Measurements from ENCODE around the gene HK1.
"Not testable (repeated sequence)": the region's sequence is repeated elsewhere in the genome, so short reads cannot be mapped to it uniquely, and the experiment has no call there.

HK1 gene

DNA sequence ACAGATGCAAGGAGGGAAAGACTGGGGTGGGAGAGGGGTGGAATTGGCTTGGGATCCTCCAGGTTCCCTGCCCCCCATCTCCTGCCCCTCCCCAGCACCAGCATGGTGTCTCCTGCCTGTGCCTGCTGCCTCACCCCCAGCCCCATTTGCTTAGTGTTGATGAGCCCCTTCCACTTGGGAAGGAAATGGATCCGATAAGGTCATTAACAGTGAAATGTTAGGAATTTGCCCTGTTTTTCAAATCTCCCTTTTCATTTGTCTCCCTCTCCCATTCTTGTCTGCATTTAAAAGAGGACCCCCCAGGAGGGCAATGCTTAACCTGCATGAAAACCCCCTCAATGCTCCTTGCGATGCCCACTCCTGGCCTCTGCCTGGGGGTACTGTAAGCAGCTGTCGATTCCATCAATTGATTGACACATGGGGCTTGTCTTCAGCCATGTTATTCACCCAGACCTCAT is 51.5 kb downstream of the HK1 start:
- no peak for DNase-seq

DNA sequence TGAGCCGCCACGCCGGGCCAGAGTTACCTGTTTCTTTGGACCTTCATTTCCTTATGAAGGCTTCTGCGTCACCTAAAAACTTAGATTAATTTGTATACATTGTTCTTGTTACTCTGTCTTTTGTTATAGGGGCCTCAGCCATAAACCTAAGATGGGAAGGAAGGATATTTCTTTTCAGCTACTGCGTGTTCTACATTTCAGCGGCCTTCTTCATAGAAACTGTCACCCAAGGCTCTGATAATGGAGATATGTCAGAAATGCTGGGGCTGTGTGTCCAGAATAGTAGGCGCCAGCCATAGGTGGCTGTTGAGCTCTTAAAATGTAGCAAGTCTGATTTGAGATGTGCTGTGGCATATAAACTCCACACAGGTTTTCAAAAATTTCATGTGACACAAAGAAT is 52.9 kb downstream of the HK1 start:
- DNase-seq: no peak

DNA sequence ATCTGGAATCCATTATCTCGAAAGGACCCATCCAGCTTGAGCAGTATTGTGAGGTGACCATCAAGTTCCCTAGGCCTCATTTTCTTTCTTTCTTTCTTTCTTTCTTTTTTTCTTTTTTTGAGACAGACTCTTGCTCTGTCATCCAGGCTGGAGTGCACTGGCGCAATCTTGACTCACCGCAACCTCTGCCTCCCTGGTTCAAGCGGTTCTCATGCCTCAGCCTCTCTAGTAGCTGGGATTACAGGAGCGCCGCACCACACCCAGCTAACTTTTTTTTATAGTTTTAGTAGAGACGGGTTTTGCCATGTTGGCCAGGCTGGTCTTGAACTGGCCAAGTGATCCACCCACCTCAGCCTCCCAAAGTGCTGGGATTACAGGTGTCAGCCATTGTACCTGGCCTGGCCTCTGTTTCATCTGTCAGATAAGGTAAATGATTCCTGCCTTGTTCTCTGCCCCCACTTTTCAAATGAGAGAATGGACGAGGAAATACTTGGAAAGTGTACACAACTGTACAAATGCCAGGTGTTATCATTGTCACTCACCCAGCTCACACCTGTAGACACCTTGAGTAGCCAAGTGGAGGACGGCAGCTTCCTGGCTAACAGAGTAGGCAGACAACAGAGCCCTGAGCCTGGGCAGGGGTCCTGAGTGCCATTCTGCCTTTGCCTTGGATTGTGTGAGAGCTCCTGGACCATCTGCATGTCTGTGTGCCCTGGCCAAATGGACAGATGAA is 54.1 kb downstream of the HK1 start:
- DNase-seq: no peak

DNA sequence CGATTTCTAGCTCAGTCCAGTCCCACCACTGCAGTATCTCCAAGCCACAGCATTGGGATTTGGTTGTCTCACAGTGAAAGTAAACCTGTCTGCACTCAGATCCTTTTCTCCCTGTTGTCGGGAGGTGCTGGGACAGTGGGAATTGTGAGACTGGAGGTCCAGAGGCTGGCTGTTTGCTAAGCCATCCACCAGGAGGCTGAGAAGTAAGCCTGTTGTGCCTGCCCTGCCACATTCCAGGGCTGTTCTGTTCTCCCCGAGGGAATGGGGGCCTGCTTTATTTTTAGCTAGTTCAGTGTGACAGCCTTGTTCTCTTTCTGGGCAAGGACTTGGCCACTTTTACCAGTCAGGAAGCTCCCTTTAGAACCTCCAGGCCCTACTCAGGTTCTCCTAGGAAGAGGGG is 54.9 kb downstream of the HK1 start:
- DNase-seq: no peak

DNA sequence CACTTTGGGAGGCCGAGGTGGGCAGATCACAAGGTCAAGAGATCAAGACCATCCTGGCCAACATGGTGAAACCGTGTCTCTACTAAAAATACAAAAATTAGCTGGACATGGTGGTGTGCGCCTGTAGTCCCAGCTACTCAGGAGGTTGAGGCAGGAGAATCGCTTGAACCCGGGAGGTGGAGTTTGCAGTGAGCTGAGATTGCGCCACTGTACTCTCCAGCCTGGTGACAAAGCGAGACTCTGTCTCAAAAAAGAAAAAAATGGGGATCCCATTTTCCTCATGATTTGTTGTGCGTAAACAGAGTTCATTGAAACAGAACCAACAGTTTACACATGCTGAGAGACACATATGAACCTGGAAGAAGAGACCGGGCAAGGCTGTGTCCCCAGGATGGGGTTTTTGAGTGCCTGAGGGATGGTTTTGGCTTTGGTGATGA is 55.6 kb downstream of the HK1 start:
- not testable (repeated sequence) for DNase-seq

DNA sequence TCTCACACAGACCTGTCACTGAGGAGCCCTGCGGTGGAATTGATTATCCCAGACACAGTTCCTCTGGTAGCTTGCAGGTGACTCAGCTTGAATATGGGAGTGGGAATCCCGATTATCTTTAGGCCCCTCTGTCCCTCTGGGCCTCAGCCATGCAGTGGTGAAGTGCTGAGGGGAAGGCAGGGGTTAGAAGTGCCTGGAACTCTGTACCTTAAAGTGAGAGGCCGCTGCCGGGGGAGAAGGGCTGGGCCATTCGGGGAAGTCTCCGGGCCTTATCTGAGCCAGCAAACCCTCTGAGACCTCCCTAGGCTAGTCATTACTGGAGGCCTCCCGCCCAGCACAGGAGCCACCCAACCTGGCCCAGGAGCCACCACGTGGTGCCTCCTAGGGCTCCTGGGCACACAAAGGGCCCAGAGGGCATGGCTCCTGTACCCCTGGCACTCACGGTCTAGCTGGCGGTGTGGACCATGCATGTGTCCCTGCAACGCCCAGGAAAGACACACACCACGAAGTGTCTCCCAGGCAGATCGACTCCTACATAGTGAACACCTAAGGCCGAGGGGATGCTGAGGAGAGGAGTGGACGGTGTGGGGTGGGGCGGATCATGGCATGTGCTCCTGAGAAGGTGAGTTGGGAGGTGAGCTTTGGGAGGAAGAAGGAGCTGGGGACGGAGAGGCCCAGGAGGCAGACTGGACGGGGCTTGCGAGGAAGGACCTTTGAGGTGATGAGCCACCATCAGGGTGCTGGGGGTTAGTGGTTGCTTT is 56.2 kb downstream of the HK1 start:
- DNase-seq: no peak

DNA sequence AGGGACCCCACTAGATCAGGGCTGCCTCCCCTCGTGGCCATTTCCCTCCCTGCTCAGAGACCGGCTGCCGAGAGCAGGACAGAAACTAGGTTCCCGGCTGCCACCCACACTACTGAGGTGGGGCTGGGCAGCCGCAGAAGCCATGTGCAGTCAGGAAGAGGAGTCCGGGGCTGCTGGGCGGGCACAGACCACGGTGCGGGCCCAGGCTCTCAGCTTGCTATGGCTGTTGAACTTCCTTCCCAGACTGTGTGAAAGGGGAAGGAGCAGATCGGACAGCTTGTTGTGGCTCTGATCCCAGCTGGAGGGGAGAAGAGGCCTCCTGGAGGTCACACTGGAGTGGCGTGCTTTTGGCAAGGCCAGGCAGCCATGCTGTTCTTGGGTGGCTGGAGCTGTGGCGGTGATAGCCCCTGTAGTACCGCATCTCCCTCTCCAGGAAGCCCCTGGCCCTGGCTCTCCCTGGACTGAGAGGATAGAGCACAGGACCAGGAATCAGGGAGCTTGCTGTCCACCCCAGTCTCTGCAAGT is 56.8 kb downstream of the HK1 start:
- DNase-seq: no peak

DNA sequence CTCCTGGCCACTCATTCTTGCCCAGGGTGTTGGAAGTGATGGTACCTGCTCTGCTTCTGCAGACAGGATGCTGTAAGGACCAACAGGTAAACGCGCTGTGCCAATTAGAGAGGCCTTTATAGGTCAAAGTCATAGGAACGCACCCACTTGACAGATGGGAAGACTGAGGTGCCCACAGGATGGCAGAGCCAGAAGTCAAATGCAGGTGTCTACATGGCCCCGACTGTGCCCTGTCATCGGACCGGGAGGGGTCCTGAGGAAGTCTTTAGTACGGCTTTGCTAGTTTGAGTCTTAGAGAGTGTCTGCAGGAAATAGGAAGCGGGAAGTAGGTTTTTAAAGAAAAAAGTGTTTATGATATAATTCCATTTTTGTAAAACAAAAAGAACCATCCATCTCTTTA is 57.3 kb downstream of the HK1 start:
- DNase-seq: no peak

DNA sequence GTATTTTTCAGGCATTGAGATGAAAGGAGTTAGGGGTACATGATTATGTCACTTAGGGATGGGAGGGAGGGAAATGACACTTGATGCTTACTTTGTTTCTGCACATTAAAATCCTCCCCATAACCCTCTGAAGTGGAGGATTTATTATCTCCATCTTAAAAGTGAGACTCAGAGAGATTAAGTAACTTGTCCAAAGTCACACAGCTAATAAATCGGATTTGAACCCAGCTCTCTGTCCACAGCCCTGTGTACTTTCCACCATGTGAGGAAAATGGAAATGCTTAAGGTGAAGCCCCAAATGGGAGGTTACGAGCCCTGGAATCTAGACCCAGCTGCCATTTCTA is 58.6 kb downstream of the HK1 start:
- no peak for DNase-seq

DNA sequence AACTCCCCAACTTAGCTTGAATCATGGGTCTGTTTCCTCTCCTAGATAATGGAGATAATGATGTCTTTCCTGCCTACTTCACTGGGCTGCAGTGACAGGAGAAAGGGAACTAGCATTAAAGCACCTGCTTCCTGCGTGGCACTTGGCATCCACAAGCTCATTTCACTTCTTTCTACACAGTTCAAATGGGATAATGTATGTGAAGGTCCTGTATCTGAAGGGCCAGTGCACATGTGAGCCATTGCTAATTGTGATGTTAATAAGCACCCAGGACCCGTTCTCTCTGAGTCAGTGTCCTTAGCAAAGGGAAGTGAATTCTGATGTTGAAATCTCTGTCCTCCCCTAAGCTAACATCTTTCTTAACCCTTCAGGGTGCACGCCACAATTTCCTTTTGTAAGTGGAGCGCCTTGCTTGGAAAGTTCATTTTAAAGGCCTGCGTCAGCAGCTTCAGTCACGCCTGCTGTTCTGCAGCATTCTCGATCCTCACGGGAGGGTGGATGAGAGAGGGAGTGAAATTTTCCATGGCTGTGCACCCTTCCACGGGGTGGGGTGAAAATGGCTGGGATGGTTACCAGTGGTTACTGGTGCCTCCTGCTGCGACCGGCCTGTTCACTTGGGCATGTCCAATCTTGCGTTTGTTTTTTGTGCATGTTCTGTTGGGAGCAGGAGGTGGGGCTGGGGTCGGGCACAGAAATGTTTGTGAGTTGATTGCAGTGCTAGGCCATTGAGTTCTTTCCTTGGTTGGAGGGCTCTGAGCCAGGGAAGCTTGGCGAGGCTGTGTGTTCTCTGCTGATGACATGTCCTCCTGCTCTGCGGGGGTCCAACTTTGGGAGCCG is 59.2 kb downstream of the HK1 start:
- DNase-seq: no peak

DNA sequence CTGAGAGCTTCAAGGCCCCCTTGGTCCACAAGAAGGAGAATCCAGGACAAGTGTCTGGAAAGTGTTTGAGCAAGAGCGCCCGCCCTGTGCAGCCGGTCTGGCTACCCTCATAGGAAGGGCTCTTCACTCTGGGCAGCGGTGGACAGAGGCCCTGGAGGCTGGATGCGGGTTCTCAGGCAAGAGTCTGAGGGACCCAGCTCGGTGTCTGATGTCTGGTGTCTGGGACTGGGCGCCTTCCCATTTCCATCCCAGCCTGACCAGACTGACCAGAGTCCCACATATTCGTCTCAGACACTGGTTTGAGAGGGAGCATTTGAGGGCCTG is 59.8 kb downstream of the HK1 start:
- no peak for DNase-seq

DNA sequence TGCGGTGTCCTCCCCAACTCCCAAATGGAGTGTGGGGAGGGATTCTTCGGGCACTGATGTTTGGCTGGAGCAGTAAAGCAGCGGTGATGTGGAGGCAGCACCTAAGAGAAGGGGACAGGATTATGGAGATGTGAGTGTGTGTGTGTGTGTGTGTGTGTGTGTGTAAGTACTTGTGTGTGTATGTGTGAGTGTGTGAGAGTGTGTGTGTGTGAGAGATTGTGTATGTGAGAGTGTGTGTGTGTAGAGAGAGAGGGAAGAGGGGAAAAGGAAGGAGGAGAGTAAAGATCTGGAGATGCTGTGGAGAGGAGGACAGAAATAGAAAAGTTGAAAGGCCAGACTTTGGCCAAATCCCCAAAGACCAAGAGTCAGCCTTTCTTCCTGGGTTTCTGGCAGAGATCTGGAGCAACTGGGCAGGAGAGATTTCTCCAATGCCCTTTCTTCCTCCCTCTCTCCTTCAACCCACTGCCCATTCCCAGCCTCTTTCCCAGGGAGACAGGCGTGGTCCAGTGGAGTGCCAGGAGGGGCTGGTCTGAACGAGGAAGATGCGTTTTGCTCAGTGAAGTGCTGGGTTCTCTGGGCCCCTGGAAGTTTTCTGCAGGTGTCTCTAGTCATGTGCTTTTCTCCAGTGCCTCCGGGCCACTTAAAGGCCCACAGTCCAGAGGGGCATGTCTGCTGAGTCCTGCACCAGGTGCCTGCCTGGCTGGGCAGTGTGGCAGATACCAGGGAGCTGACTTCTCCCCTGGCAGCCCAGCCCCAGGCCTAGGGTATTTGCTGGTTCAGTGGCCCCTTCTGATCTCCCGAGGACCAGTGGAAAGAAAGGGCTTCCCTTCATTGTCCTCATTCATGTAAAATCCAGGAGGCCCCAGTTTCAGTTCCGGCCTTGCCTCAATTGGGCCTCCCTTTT is 60.5 kb downstream of the HK1 start:
- DNase-seq: no peak

DNA sequence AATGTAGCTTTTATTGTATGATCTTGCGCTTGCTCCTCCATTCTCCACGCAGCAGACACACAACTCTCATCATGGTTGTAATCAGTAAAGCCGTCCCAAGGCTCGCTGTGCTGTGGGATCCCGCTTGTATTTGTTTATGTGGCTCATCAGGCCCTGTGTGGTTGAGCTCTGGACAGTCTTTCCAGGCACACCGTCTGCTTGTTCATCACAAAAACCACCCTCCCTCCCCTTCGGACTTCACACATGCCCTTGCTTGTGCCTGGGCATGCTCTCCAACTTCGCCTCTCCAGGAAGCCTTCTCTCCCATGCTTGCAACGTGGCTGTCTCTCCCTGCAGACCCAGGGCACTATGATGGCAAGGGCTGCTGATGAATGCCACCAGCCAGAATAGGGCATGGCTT is 62.4 kb downstream of the HK1 start:
- no peak for DNase-seq

DNA sequence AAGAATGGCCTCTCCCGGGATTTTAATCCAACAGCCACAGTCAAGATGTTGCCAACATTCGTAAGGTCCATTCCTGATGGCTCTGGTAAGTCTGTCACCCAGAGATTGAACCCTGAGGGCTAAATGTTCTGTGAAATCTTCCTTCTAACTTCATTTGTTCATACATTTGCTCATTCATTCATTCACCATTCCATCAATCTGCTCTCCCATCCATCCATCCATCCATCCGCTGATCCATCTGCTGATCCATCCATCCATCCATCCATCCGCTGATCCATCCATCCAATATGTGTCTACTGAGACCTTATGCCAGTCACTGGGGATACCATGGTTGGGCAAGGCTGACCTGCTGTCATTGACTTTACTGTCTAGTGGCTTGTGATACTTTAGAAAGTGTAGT is 65.6 kb downstream of the HK1 start:
- no peak for DNase-seq

DNA sequence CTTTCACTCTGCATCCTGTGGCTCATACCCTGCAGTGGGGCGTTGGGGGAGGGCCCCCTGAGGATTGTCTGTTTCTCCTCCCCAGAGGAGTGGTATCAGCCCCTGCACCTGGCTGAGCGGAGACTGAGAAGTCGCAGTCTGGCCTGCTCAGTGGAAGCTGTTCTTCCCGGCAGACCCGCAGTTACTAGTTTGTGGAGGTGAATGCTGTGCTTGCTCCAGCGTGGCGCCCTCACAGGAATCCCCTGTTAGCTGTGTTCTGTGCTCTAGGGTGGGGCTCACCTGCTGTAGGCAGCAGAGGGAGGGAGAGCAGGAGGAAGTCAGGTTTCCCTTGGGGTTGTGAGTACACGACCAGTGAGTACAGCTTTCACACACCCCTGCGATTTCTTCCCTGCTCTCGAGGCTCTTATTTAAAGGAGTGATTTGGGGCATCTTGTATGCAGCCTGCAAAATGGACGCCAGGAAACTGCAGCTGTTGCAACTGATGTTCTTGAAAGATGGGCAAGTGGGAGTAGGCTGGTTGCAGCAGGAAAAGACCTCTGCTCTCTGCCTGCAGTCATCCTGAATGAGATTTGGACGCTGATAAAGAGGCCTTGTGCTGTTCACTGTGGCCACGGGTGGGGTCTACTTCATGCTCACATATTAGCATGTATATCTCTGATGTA is 66.4 kb downstream of the HK1 start:
- DNase-seq: no peak

DNA sequence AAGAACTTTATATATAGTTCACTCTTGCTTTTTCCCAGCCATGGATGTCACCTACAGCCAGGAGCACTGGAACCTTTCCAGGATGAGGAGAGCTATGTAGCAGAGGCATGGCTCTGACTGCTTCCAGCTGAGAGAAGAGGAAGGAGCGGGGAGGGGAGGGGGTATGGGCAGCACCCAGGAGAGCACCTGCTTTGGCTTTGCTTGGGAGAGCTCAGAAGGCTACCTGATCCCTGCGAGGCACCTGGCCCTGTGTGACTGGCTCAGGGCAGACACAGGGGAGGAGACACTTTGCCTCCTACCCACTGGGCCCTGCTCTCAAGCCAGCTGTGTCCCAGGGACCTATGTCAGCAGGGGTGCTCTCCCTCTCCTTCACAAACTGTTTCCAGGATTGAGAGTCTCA is 67.1 kb downstream of the HK1 start:
- DNase-seq: no peak

DNA sequence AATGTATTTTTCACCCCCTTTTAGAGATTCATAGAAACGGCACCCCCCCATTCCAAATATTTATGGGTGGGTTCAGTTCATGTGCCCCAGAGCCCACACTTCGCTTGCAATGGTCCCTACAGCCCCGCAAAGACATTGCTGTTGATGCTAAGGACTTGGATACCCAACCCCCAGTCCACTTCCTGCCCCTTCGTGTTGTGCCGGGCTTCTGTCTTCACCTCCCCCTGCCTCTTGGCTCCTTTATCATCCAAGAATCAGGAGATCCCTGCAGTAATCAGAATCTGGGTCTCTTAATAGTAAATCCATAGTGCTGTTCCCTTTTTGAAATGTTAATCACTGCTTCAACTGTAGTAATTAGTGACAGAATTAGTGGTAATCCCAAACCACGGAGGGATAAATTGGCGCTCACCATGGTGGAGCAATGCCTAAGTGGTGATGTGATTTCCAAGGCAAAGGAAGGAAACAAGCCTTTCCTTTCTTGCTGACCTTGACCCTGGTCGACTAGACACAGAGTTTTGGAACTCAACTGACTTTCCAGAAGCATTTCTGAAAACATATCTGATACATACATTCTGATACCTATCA is 67.7 kb downstream of the HK1 start:
- DNase-seq: no peak

DNA sequence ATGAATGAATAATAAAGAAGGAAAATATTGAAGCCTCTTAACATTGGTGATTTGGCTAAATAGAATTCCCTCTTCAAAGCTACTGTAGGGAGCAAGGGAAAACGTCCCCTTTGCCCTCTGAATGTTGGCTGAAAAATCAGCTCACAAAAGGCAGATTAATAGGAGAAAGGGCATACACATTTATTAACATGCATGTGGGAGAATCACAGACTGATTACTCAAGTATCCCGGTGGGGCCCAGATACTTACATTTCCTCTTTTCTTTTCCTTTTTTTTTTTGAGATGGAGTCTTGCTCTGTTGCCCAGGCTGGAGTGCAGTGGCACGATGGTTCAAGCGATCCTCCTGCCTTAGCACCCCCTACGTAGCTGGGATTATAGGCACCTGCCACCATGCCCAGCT is 68.5 kb downstream of the HK1 start:
- no peak for DNase-seq

DNA sequence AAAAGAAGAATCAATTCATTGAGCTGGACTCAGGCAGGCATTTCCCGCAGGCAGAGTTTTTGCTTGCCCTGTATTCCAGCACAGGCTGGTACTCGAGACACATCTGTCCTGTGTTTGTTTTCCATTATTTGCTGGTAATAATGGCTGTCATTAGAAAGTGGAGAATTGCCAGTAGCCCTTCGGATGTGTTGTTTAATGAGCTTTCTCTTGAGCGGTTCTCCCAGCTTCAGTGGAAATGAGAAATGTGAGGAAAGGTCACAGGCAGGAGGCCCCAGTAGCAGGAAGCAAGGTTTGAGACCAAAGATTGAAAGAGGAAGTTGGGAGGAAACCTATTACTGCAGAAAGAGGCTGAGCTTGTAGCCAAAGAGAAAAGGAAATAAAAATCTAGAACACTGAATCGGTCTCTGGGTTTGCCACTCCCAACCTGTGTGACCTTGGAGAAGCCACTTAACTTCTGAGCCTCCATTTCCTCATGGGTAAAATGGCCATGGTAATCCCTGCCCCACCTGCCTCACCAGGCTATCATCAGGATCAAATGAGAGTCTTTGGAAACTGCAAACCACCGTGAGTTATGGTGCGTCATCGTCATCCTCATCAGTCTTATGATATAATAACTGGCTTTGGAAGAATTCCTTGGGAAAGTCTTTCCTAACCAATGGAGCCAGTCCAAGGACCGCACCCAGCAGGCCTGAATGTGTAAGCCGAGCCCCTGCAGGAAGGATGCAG is 70.7 kb downstream of the HK1 start:
- no peak for DNase-seq

DNA sequence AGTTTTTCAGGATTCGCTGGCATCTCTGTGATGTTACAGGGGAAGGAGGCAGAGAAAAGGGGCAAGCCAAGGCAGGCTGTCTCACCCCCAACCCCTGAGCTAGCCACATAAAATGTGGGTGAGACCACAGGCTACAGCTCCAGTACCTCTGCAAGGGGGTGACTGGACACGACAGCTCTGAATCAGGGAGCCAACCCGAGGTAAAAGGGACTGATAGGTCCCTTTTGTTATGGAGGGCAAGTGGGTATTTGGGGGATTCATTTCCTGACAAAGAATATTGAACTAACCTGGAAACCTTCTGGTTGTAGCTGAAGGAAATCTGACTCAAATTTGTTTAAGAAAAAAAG is 71.2 kb downstream of the HK1 start:
- DNase-seq: no peak

DNA sequence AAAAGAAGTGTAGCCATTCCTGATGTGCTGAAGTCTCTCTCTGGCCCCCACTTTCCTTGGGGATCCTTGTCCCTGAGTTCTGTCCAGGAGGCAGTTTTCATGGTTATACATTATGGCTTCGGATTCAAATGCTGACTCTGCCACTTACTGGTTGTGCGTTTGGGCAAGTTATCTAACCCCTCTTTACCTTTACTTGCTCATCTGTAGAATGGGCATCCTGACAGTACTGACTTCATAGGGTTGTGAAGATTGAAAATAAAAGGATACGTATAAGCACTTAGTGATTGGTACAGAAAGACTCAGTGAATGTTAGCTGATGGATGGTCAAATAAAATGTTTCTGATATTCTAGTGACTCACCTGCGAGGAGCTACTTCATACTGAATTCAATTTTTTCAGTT is 73.3 kb downstream of the HK1 start:
- no peak for DNase-seq
